Endothelial cell of umbilical vein (primary cell): ENCODE results near the gene C16orf74.

ENCODE experiments used
- EZH2 ChIP-seq: IDR thresholded peaks from 2 replicates; pipeline ENCODE4 v1.6.1; 2012; ENCODE audit warnings: borderline replicate concordance, low read depth, mild to moderate bottlenecking, moderate library complexity, low read length, inconsistent platforms; ENCODE audit not compliant: severe bottlenecking
- FOS ChIP-seq: IDR thresholded peaks from 2 replicates; pipeline ENCODE4 v1.6.1; 2011; ENCODE audit warnings: mild to moderate bottlenecking, low read length, moderate library complexity, borderline replicate concordance; ENCODE audit not compliant: insufficient read depth
- JUN ChIP-seq: IDR thresholded peaks from 2 replicates; pipeline ENCODE4 v1.6.1; 2011; ENCODE audit warnings: borderline replicate concordance, low read depth; ENCODE audit not compliant: insufficient read length, insufficient read depth
- TF ChIP-seq, protein P1 (sequence below): IDR thresholded peaks from 2 replicates; pipeline ENCODE4 v1.6.1; 2011; ENCODE audit not compliant: insufficient read depth, insufficient read length
- TF ChIP-seq, protein P2 (sequence below), 2 donors: IDR thresholded peaks; 1 replicate in 1 of 2; 2 replicates in 1 of 2; pipeline ENCODE4 v1.5.1; 2011; ENCODE audit warnings: low read length in 2 of 2, mild to moderate bottlenecking in 2 of 2, moderate library complexity in 2 of 2, control low read depth in 1 of 2, inconsistent platforms in 1 of 2, low read depth in 1 of 2; ENCODE audit not compliant: insufficient read depth in 1 of 2; ENCODE audit errors: extremely low read depth in 1 of 2

DNA sequence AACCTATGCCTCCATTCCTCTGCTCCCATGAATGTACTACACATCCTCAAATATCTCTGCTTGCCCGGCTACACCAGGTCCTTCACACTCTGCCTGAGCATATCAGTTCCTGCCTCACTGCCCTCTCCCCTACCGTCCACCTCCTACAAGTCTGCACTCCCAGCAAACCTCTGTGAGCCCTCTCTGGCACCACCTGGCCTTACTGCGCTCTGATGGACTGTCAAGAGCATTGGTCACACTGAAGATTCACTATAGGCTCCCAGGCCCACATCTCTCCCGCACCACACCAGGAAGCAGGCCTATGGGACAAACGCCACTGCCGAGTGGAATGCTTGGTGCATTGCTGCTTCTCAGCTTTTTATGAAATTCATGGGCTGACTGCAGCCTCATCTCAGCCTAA, 71.0 kb downstream of the C16orf74 start:
- TF ChIP-seq, protein P1, sequence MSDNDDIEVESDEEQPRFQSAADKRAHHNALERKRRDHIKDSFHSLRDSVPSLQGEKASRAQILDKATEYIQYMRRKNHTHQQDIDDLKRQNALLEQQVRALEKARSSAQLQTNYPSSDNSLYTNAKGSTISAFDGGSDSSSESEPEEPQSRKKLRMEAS, result no peak
- TF ChIP-seq JUN (no peak), EZH2 (no peak), FOS (no peak)
- TF ChIP-seq, protein P2, sequence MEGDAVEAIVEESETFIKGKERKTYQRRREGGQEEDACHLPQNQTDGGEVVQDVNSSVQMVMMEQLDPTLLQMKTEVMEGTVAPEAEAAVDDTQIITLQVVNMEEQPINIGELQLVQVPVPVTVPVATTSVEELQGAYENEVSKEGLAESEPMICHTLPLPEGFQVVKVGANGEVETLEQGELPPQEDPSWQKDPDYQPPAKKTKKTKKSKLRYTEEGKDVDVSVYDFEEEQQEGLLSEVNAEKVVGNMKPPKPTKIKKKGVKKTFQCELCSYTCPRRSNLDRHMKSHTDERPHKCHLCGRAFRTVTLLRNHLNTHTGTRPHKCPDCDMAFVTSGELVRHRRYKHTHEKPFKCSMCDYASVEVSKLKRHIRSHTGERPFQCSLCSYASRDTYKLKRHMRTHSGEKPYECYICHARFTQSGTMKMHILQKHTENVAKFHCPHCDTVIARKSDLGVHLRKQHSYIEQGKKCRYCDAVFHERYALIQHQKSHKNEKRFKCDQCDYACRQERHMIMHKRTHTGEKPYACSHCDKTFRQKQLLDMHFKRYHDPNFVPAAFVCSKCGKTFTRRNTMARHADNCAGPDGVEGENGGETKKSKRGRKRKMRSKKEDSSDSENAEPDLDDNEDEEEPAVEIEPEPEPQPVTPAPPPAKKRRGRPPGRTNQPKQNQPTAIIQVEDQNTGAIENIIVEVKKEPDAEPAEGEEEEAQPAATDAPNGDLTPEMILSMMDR (IDR thresholded peaks at IDR 0.05; ENCODE audit: extremely low read depth in 1 of 2, insufficient read depth in 1 of 2, low read depth in 1 of 2, low read length in 2 of 2), result no peak
